ENCODE measurements around the gene DLG2.

Gene DLG2

DNA sequence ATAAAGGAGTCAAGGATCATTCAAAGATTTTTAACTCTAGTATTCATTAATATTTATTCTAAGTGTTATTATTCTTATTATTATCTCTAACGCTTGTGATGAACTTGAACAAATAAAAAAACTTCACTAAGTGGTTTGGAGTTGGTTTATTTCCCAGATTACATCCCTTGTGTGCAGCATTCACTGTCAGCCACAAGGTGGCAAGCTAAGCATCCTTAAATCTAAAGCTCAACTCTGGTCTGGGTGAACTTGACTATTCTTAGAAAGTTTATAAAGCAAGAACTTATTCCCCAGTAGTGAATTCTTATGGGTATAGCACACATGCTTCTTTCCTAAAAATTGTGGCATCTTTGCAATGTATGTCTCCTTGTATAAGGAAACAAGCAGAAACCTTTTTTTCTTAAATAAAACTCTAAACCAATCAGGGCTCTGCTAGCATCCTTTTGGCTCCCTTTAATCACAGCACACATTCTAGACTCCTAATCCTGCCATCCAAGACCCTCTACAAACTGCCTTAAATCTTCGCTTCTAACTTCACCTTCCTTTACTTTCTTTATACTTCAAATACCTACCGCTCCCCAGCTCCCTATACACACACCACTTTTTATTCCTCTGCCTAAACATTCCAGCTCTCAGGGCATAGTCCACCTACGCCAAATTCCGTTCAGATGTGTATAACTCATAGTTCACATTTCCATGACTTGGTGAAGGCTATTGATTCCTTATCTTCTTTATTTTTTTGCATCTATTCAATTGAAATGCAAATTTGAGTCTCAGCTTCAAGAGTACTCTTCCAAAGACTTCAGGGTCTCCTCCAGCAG lies 1068.8 kb downstream of the DLG2 start:
- H3K27me3 ChIP-seq (ENCODE audit: insufficient read depth, low read depth, severe bottlenecking): no peaks in the 10 kb centered on the region
- H3K9me3 ChIP-seq (ENCODE audit: severe bottlenecking): no peaks in the 10 kb centered on the region
- no peaks in the 10 kb centered on the region for H3K36me3 ChIP-seq
- no peak overlapping the region for H3K27ac ChIP-seq
- TF ChIP-seq, protein P1, sequence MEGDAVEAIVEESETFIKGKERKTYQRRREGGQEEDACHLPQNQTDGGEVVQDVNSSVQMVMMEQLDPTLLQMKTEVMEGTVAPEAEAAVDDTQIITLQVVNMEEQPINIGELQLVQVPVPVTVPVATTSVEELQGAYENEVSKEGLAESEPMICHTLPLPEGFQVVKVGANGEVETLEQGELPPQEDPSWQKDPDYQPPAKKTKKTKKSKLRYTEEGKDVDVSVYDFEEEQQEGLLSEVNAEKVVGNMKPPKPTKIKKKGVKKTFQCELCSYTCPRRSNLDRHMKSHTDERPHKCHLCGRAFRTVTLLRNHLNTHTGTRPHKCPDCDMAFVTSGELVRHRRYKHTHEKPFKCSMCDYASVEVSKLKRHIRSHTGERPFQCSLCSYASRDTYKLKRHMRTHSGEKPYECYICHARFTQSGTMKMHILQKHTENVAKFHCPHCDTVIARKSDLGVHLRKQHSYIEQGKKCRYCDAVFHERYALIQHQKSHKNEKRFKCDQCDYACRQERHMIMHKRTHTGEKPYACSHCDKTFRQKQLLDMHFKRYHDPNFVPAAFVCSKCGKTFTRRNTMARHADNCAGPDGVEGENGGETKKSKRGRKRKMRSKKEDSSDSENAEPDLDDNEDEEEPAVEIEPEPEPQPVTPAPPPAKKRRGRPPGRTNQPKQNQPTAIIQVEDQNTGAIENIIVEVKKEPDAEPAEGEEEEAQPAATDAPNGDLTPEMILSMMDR (IDR thresholded peaks at IDR 0.05; ENCODE audit: low read depth, low read length): peak; percentile 67
- DNase-seq: peak; percentile 35
- no peak overlapping the region for H3K4me3 ChIP-seq (ENCODE audit: low read depth, low read length)

DNA sequence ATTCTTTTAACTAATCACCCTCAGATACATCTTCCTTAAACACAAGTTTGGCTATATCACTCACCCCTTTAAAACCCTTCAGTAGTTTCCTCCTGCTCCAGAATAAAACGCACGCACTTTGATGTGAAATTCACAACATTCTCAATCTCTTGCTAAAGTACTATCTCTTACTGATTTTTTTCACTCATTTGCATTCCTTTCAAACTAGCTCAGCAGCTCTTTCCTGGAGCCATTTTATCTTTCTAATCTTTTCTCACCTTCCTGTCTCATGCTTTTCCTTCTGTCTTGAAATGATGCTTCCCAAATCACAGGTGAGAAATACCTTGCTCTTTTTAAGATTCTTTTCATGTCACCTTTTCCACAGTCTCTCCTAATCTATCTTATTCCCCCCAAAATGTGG lies 1074.4 kb downstream of the DLG2 start:
- H3K27ac ChIP-seq: no peak overlapping the region
- no peaks in the 10 kb centered on the region for H3K27me3 ChIP-seq (ENCODE audit: insufficient read depth, low read depth, severe bottlenecking)
- DNase-seq: no peak
- TF ChIP-seq, protein P1 (IDR thresholded peaks at IDR 0.05; ENCODE audit: low read depth, low read length): no peak
- no peaks in the 10 kb centered on the region for H3K36me3 ChIP-seq
- no peaks in the 10 kb centered on the region for H3K9me3 ChIP-seq (ENCODE audit: severe bottlenecking)
- no peak overlapping the region for H3K4me3 ChIP-seq (ENCODE audit: low read depth, low read length)

DNA sequence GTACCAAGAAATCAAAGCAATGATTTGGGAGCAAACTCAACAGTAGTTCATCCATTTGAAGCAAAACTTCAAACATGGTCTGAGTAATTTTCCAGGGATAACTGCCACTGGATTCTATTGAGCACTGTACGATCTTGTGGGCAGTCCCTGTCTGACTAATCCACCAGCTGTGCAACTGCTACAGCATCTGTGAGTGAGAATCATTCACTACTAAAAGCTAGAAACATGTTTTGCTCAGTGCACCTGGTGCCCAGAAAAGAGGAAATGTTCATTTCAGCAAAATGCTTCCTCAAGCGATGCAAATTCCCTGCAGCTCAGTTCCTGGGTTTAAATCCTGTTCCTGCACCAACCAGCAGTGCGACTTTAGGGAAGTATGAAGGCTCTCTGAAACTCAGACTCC lies 1077.9 kb downstream of the DLG2 start:
- TF ChIP-seq, protein P1 (IDR thresholded peaks at IDR 0.05; ENCODE audit: low read depth, low read length): no peak
- H3K9me3 ChIP-seq (ENCODE audit: severe bottlenecking): no peaks in the 10 kb centered on the region
- DNase-seq: no peak

DNA sequence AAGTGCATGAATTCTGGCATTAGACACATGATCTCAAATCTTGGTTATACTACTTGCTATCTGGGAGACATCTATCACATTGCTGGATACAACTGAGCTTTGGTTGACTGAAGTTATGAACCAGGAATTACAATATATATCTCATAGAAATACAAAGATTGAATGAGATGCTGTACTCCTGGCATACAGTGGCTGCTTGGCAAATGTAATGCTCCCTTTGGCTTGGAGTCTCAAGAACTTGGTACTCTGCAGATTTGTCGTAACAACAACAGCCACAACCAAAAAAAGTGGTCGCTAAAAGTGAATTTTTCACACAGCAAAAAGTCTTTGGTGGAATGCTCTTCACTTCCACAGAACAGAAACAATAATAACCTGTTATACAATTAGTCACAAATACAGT lies 1082.6 kb downstream of the DLG2 start:
- Histone ChIP-seq H3K27ac (no peak overlapping the region), H3K36me3 (no peaks in the 10 kb centered on the region), H3K4me3 (ENCODE audit: low read depth, low read length) (no peak overlapping the region), H3K27me3 (ENCODE audit: insufficient read depth, low read depth, severe bottlenecking) (no peaks in the 10 kb centered on the region), H3K9me3 (ENCODE audit: severe bottlenecking) (peaks cover 8% of the 10 kb centered on the region)
- TF ChIP-seq, protein P1 (IDR thresholded peaks at IDR 0.05; ENCODE audit: low read depth, low read length): no peak
- DNase-seq: no peak

More for the DNA sequence above, 1077.9 kb downstream of the DLG2 start:
- H3K27me3 ChIP-seq (ENCODE audit: insufficient read depth, low read depth, severe bottlenecking): no peaks in the 10 kb centered on the region
- H3K4me3 ChIP-seq (ENCODE audit: low read depth, low read length): no peak overlapping the region
- H3K36me3 ChIP-seq: no peaks in the 10 kb centered on the region
- no peak overlapping the region for H3K27ac ChIP-seq

DNA sequence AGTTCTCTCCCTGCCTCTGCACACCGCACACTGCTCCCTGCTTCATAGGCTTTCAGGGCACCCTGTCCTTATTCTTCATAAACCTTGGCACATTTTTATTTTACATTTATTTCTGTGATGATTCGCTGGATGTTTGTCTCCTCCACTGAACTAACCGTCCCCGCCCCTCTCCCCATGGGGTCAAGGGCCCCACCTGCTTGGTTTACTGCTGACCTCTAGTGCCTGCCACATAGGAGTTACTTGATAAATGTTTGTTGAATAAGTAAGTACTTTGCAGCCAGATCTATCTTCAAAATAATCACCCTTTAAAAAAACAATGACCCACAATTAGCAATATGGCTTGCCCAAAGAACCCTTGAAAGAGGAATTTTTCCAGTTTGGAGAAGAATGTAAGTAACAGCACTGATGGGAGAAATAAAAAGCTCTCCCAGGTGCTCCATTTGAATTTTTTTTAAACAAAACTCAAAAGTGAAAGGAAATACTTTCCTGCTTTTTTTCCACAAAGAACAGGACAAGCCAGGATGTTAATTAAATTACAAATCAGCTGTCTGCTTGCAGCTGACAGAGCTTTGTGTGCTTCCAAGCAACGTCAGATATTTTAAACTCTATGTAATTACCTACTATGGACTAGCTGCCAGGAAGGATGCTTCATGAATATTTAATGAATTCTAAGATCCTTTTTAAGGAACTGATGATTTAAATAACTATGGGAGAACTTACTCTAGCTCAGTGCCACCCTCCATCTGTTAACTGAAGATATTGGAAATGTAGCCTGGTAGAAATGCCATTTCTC lies 1083.6 kb downstream of the DLG2 start:
- H3K36me3 ChIP-seq: no peaks in the 10 kb centered on the region
- no peak overlapping the region for H3K27ac ChIP-seq
- TF ChIP-seq, protein P1 (IDR thresholded peaks at IDR 0.05; ENCODE audit: low read depth, low read length): no peak
- H3K4me3 ChIP-seq (ENCODE audit: low read depth, low read length): no peak overlapping the region
- DNase-seq: peak; percentile 54
- H3K27me3 ChIP-seq (ENCODE audit: insufficient read depth, low read depth, severe bottlenecking): no peaks in the 10 kb centered on the region
- H3K9me3 ChIP-seq (ENCODE audit: severe bottlenecking): peaks cover 9% of the 10 kb centered on the region

All from WERI-Rb-1 (cell line).